Suppressor macrophage treated with lipopolysaccharide for 4 hours (primary cell): ENCODE data around the gene POU6F1.
A peak's percentile ranks its signal among the peaks of the same experiment; 100 is the strongest.

Source experiments
- DNase-seq: peaks from one replicate; pipeline ENCODE4 v3.0.0-alpha.2; 2020

The POU6F1 gene

GRCh38 chr12:51196547-51196946 lies 21.3 kb downstream of the POU6F1 start:
- DNase-seq: no peak

GRCh38 chr12:51195841-51196240 lies 22.0 kb downstream of the POU6F1 start:
- DNase-seq: no peak

- DNase-seq: no peak
Observed at GRCh38 chr12:51192284-51192671, 25.6 kb downstream of the POU6F1 start.

GRCh38 chr12:51191516-51192283 lies 26.2 kb downstream of the POU6F1 start:
- no peak for DNase-seq

- no peak for DNase-seq
Observed at GRCh38 chr12:51190820-51191219, 27.0 kb downstream of the POU6F1 start.

GRCh38 chr12:51189790-51190355 lies 28.0 kb downstream of the POU6F1 start:
- no peak for DNase-seq

GRCh38 chr12:51188359-51189051 lies 29.4 kb downstream of the POU6F1 start:
- DNase-seq: no peak

GRCh38 chr12:51187370-51187987 lies 30.4 kb downstream of the POU6F1 start:
- DNase-seq: no peak

GRCh38 chr12:51186465-51187085 lies 31.3 kb downstream of the POU6F1 start:
- DNase-seq: peak; percentile 9

GRCh38 chr12:51185171-51185717 lies 32.6 kb downstream of the POU6F1 start:
- DNase-seq: no peak

GRCh38 chr12:51183816-51184215 lies 34.0 kb downstream of the POU6F1 start:
- no peak for DNase-seq

- no peak for DNase-seq
Observed at GRCh38 chr12:51183349-51183748, 34.5 kb downstream of the POU6F1 start.

GRCh38 chr12:51181558-51181957 lies 36.3 kb downstream of the POU6F1 start:
- DNase-seq: no peak

GRCh38 chr12:51177897-51178296 lies 40.0 kb downstream of the POU6F1 start:
- no peak for DNase-seq

GRCh38 chr12:51174501-51174900 lies 43.4 kb downstream of the POU6F1 start:
- DNase-seq: no peak

- peak; percentile 98 for DNase-seq
Observed at GRCh38 chr12:51172515-51173431, 45.1 kb downstream of the POU6F1 start, which contains the start of gene TFCP2. Gene TFCP2 (minus strand): TSS chr12:51173135. CDS start chr12:51172422, 713 bp downstream.

- peak; percentile 65 for DNase-seq
Observed at GRCh38 chr12:51171884-51172514, 45.9 kb downstream of the POU6F1 start.

- no peak for DNase-seq
Observed at GRCh38 chr12:51163795-51164194, 54.1 kb downstream of the POU6F1 start.

- DNase-seq: no peak
Observed at GRCh38 chr12:51162217-51162616, 55.6 kb downstream of the POU6F1 start.

GRCh38 chr12:51160814-51161459 lies 56.9 kb downstream of the POU6F1 start:
- DNase-seq: no peak
